Measurements from ENCODE around the gene ECHDC3. TPM values are rescaled to one million over a fixed set of nuclear protein-coding genes. Genes with fewer than 3 reads are reported as not detected.
A peak's percentile ranks its signal among the peaks of the same experiment; 100 is the strongest.

ECHDC3 gene
- total RNA-seq, 2 donors from 2014 or later, result 77.6 to 98.3 TPM

- WGBS, result 12% methylated on average over 13 of the region's 13 CpGs
- H3K9me3 ChIP-seq, result no peaks in the 10 kb centered on the region
- H3K4me3 ChIP-seq, result no peak overlapping the region
- H3K27ac ChIP-seq, result peak overlapping the region; percentile 61 to 67
- DNase-seq (ENCODE audit: low spot score), result peak; percentile 60
- H3K36me3 ChIP-seq, result no peaks in the 10 kb centered on the region
- peaks cover 2% of the 10 kb centered on the region for H3K4me1 ChIP-seq (replicated peaks)
- TF ChIP-seq POLR2AphosphoS5 (IDR thresholded peaks at IDR 0.05) (peak; percentile 71), POLR2A (IDR thresholded peaks at IDR 0.05) (no peak)
- H3K27me3 ChIP-seq (replicated peaks; ENCODE audit: insufficient read depth), result no peaks in the 10 kb centered on the region
- intact Hi-C loops (cut with DNase I), result no loop called here
Observed at GRCh38 chr10:11746883-11747539, 4.8 kb downstream of the ECHDC3 start.

GRCh38 chr10:11748866-11749265, 6.7 kb downstream of the ECHDC3 start:
- Histone ChIP-seq H3K4me3 (no peak overlapping the region), H3K36me3 (no peaks in the 10 kb centered on the region), H3K27ac (no peak overlapping the region), H3K27me3 (replicated peaks; ENCODE audit: insufficient read depth) (no peaks in the 10 kb centered on the region), H3K4me1 (replicated peaks) (no peaks in the 10 kb centered on the region), H3K9me3 (no peaks in the 10 kb centered on the region)
- intact Hi-C loops (cut with DNase I), result no loop called here
- no peak for DNase-seq (ENCODE audit: low spot score)
- TF ChIP-seq POLR2AphosphoS5 (IDR thresholded peaks at IDR 0.05) (no peak), POLR2A (IDR thresholded peaks at IDR 0.05) (no peak), CTCF (IDR thresholded peaks at IDR 0.05) (no peak)
- WGBS, result 76% methylated on average over 5 of the region's 5 CpGs

- no peak overlapping the region for H3K4me3 ChIP-seq
- TF ChIP-seq CTCF (IDR thresholded peaks at IDR 0.05), result no peak
- TF ChIP-seq POLR2AphosphoS5 (IDR thresholded peaks at IDR 0.05), result no peak
- TF ChIP-seq POLR2A (IDR thresholded peaks at IDR 0.05), result no peak
- H3K27ac ChIP-seq, result no peak overlapping the region
- no peak for DNase-seq (ENCODE audit: low spot score)
- H3K36me3 ChIP-seq, result no peaks in the 10 kb centered on the region
- 96% methylated on average over 2 of the region's 2 CpGs for WGBS
- no peaks in the 10 kb centered on the region for H3K4me1 ChIP-seq (replicated peaks)
- intact Hi-C loops (cut with DNase I), result no loop called here
- no peaks in the 10 kb centered on the region for H3K9me3 ChIP-seq
- H3K27me3 ChIP-seq (replicated peaks; ENCODE audit: insufficient read depth), result no peaks in the 10 kb centered on the region
Observed at GRCh38 chr10:11750420-11750819, 8.2 kb downstream of the ECHDC3 start.

GRCh38 chr10:11754173-11754572, 12.0 kb downstream of the ECHDC3 start:
- Histone ChIP-seq H3K27me3 (replicated peaks; ENCODE audit: insufficient read depth) (no peaks in the 10 kb centered on the region), H3K4me1 (replicated peaks) (peaks cover 5% of the 10 kb centered on the region), H3K27ac (no peak overlapping the region), H3K9me3 (no peaks in the 10 kb centered on the region), H3K36me3 (no peaks in the 10 kb centered on the region), H3K4me3 (no peak overlapping the region)
- WGBS, result 0% methylated on average over 1 of the region's 1 CpG
- DNase-seq (ENCODE audit: low spot score), result no peak
- TF ChIP-seq CTCF (IDR thresholded peaks at IDR 0.05) (no peak), POLR2AphosphoS5 (IDR thresholded peaks at IDR 0.05) (no peak), POLR2A (IDR thresholded peaks at IDR 0.05) (no peak)
- intact Hi-C loops (cut with DNase I), result no loop called here

GRCh38 chr10:11754620-11755019, 12.4 kb downstream of the ECHDC3 start:
- no peak overlapping the region for H3K4me3 ChIP-seq
- H3K27ac ChIP-seq, result no peak overlapping the region
- DNase-seq (ENCODE audit: low spot score), result no peak
- intact Hi-C loops (cut with DNase I), result no loop called here
- 96% methylated on average over 4 of the region's 4 CpGs for WGBS
- H3K36me3 ChIP-seq, result no peaks in the 10 kb centered on the region
- TF ChIP-seq CTCF (IDR thresholded peaks at IDR 0.05), result no peak
- TF ChIP-seq POLR2AphosphoS5 (IDR thresholded peaks at IDR 0.05), result no peak
- TF ChIP-seq POLR2A (IDR thresholded peaks at IDR 0.05), result no peak
- no peaks in the 10 kb centered on the region for H3K27me3 ChIP-seq (replicated peaks; ENCODE audit: insufficient read depth)
- H3K9me3 ChIP-seq, result no peaks in the 10 kb centered on the region
- H3K4me1 ChIP-seq (replicated peaks), result peaks cover 5% of the 10 kb centered on the region

Data from prostate gland (tissue), 2 donors.